ENCODE measurements around the gene TMEM187.

The TMEM187 gene

GRCh38 chrX:153927922-153928760 is 44.4 kb upstream of the TMEM187 start:
- H2AFZ ChIP-seq (ENCODE audit: insufficient read depth, low read length, poor library complexity) = peak overlapping the region; percentile 59
- peak overlapping the region; percentile 75 for H3K14ac ChIP-seq (ENCODE audit: low read length)
- peak overlapping the region; percentile 42 for H3K18ac ChIP-seq (ENCODE audit: low read length)
- peak overlapping the region; percentile 94 for H3K27ac ChIP-seq (ENCODE audit: low read depth, low read length)
- H3K4me3 ChIP-seq (ENCODE audit: low read depth, low read length) = peak overlapping the region; percentile 76
- peak overlapping the region; percentile 99 for H2AK5ac ChIP-seq (ENCODE audit: low read length)
- no peaks in the 10 kb centered on the region for H3K27me3 ChIP-seq (ENCODE audit: insufficient read depth, low read length)
- WGBS (ENCODE audit: extremely low coverage, insufficient coverage, insufficient read length) = no CpG with 5 or more reads among the region's 76 CpGs
- H3K36me3 ChIP-seq (ENCODE audit: control insufficient read depth in 1 of 2, insufficient read depth in 2 of 2, low read length in 2 of 2) = peaks cover 36 to 37% of the 10 kb centered on the region in 2 experiments
- no peaks in the 10 kb centered on the region for H3K9me3 ChIP-seq (ENCODE audit: insufficient read depth, low read depth, low read length)
- peaks cover 7% of the 10 kb centered on the region for H3K79me2 ChIP-seq (ENCODE audit: control insufficient read depth, insufficient read depth, low read length, poor library complexity)
- no peak overlapping the region for H2BK12ac ChIP-seq (ENCODE audit: low read length)
- DNase-seq = peak; percentile 94 to 98
- H4K91ac ChIP-seq (ENCODE audit: low read depth, low read length) = peak overlapping the region; percentile 95
- peak overlapping the region; percentile 97 for H4K12ac ChIP-seq (ENCODE audit: low read depth, low read length)
- H3K4me1 ChIP-seq (ENCODE audit: control insufficient read depth in 1 of 2, insufficient read depth in 2 of 2, low read length in 2 of 2) = peaks cover 12 to 22% of the 10 kb centered on the region in 2 experiments
- H3K4ac ChIP-seq (ENCODE audit: low read depth, low read length) = peak overlapping the region; percentile 63
- H3K23ac ChIP-seq (ENCODE audit: low read length) = no peak overlapping the region
- peak overlapping the region; percentile 65 for H2BK120ac ChIP-seq (ENCODE audit: insufficient read depth, low read length, poor library complexity)
- peak overlapping the region; percentile 96 for H4K8ac ChIP-seq (ENCODE audit: low read depth, low read length)
- H3K79me1 ChIP-seq (ENCODE audit: low read length) = peaks cover 7% of the 10 kb centered on the region
- H2BK5ac ChIP-seq (ENCODE audit: low read depth, low read length, poor library complexity) = peak overlapping the region; percentile 34
- peak overlapping the region; percentile 92 for H3K9ac ChIP-seq (ENCODE audit: low read length)
- H3K4me2 ChIP-seq (ENCODE audit: low read length) = peak overlapping the region; percentile 90

GRCh38 chrX:153928846-153929245 is 43.7 kb upstream of the TMEM187 start:
- Histone ChIP-seq H3K27me3 (ENCODE audit: insufficient read depth, low read length) (no peaks in the 10 kb centered on the region), H3K9me3 (ENCODE audit: insufficient read depth, low read depth, low read length) (no peaks in the 10 kb centered on the region), H3K9ac (ENCODE audit: low read length) (no peak overlapping the region), H3K27ac (ENCODE audit: low read depth, low read length) (peak overlapping the region; percentile 7), H2BK12ac (ENCODE audit: low read length) (no peak overlapping the region), H3K4me3 (ENCODE audit: low read depth, low read length) (no peak overlapping the region), H3K4ac (ENCODE audit: low read depth, low read length) (no peak overlapping the region), H4K12ac (ENCODE audit: low read depth, low read length) (no peak overlapping the region), H4K8ac (ENCODE audit: low read depth, low read length) (no peak overlapping the region), H2BK120ac (ENCODE audit: insufficient read depth, low read length, poor library complexity) (no peak overlapping the region), H2BK5ac (ENCODE audit: low read depth, low read length, poor library complexity) (no peak overlapping the region), H4K91ac (ENCODE audit: low read depth, low read length) (no peak overlapping the region), H3K18ac (ENCODE audit: low read length) (no peak overlapping the region), H3K14ac (ENCODE audit: low read length) (no peak overlapping the region), H3K4me1 (ENCODE audit: control insufficient read depth in 1 of 2, insufficient read depth in 2 of 2, low read length in 2 of 2) (peaks cover 14 to 22% of the 10 kb centered on the region in 2 experiments), H3K23ac (ENCODE audit: low read length) (no peak overlapping the region), H3K36me3 (ENCODE audit: control insufficient read depth in 1 of 2, insufficient read depth in 2 of 2, low read length in 2 of 2) (peaks cover 36 to 37% of the 10 kb centered on the region in 2 experiments), H2AFZ (ENCODE audit: insufficient read depth, low read length, poor library complexity) (no peak overlapping the region), H2AK5ac (ENCODE audit: low read length) (no peak overlapping the region), H3K79me2 (ENCODE audit: control insufficient read depth, insufficient read depth, low read length, poor library complexity) (peaks cover 7% of the 10 kb centered on the region), H3K4me2 (ENCODE audit: low read length) (peak overlapping the region; percentile 30), H3K79me1 (ENCODE audit: low read length) (peaks cover 7% of the 10 kb centered on the region)
- WGBS (ENCODE audit: extremely low coverage, insufficient coverage, insufficient read length) = no CpG with 5 or more reads among the region's 9 CpGs
- no peak for DNase-seq

- no peak overlapping the region for H3K23ac ChIP-seq (ENCODE audit: low read length)
- H3K4me3 ChIP-seq (ENCODE audit: low read depth, low read length) = no peak overlapping the region
- no peak overlapping the region for H3K9ac ChIP-seq (ENCODE audit: low read length)
- no peak overlapping the region for H4K8ac ChIP-seq (ENCODE audit: low read depth, low read length)
- peaks cover 15% of the 10 kb centered on the region for H3K79me2 ChIP-seq (ENCODE audit: control insufficient read depth, insufficient read depth, low read length, poor library complexity)
- no peak for DNase-seq
- no peak overlapping the region for H2BK12ac ChIP-seq (ENCODE audit: low read length)
- peaks cover 11% of the 10 kb centered on the region for H3K79me1 ChIP-seq (ENCODE audit: low read length)
- WGBS (ENCODE audit: extremely low coverage, insufficient coverage, insufficient read length) = no CpG with 5 or more reads among the region's 10 CpGs
- no peaks in the 10 kb centered on the region for H3K9me3 ChIP-seq (ENCODE audit: insufficient read depth, low read depth, low read length)
- no peak overlapping the region for H4K91ac ChIP-seq (ENCODE audit: low read depth, low read length)
- H3K14ac ChIP-seq (ENCODE audit: low read length) = no peak overlapping the region
- H2BK5ac ChIP-seq (ENCODE audit: low read depth, low read length, poor library complexity) = no peak overlapping the region
- H3K4me1 ChIP-seq (ENCODE audit: control insufficient read depth in 1 of 2, insufficient read depth in 2 of 2, low read length in 2 of 2) = peaks cover 17 to 26% of the 10 kb centered on the region in 2 experiments
- H3K4me2 ChIP-seq (ENCODE audit: low read length) = no peak overlapping the region
- H2AFZ ChIP-seq (ENCODE audit: insufficient read depth, low read length, poor library complexity) = no peak overlapping the region
- H3K36me3 ChIP-seq (ENCODE audit: control insufficient read depth in 1 of 2, insufficient read depth in 2 of 2, low read length in 2 of 2) = peaks cover 36 to 37% of the 10 kb centered on the region in 2 experiments
- H3K27me3 ChIP-seq (ENCODE audit: insufficient read depth, low read length) = no peaks in the 10 kb centered on the region
- H3K27ac ChIP-seq (ENCODE audit: low read depth, low read length) = no peak overlapping the region
- H4K12ac ChIP-seq (ENCODE audit: low read depth, low read length) = no peak overlapping the region
- no peak overlapping the region for H3K18ac ChIP-seq (ENCODE audit: low read length)
- H2BK120ac ChIP-seq (ENCODE audit: insufficient read depth, low read length, poor library complexity) = no peak overlapping the region
- H2AK5ac ChIP-seq (ENCODE audit: low read length) = no peak overlapping the region
- H3K4ac ChIP-seq (ENCODE audit: low read depth, low read length) = no peak overlapping the region
These were observed 43.0 kb upstream of the TMEM187 start for GRCh38 chrX:153929576-153929975.

GRCh38 chrX:153930011-153930910 is 42.3 kb upstream of the TMEM187 start:
- Histone ChIP-seq H3K9ac (ENCODE audit: low read length) (no peak overlapping the region), H4K8ac (ENCODE audit: low read depth, low read length) (no peak overlapping the region), H3K4ac (ENCODE audit: low read depth, low read length) (no peak overlapping the region), H3K9me3 (ENCODE audit: insufficient read depth, low read depth, low read length) (no peaks in the 10 kb centered on the region), H2BK5ac (ENCODE audit: low read depth, low read length, poor library complexity) (no peak overlapping the region), H2AFZ (ENCODE audit: insufficient read depth, low read length, poor library complexity) (no peak overlapping the region), H2BK12ac (ENCODE audit: low read length) (no peak overlapping the region), H3K79me1 (ENCODE audit: low read length) (peaks cover 13% of the 10 kb centered on the region), H3K79me2 (ENCODE audit: control insufficient read depth, insufficient read depth, low read length, poor library complexity) (peaks cover 17% of the 10 kb centered on the region), H3K4me3 (ENCODE audit: low read depth, low read length) (no peak overlapping the region), H3K4me1 (ENCODE audit: control insufficient read depth in 1 of 2, insufficient read depth in 2 of 2, low read length in 2 of 2) (peaks cover 17 to 26% of the 10 kb centered on the region in 2 experiments), H4K91ac (ENCODE audit: low read depth, low read length) (no peak overlapping the region), H3K14ac (ENCODE audit: low read length) (no peak overlapping the region), H2BK120ac (ENCODE audit: insufficient read depth, low read length, poor library complexity) (no peak overlapping the region), H3K18ac (ENCODE audit: low read length) (no peak overlapping the region), H3K4me2 (ENCODE audit: low read length) (no peak overlapping the region), H2AK5ac (ENCODE audit: low read length) (no peak overlapping the region), H3K27ac (ENCODE audit: low read depth, low read length) (no peak overlapping the region), H4K12ac (ENCODE audit: low read depth, low read length) (no peak overlapping the region), H3K36me3 (ENCODE audit: control insufficient read depth in 1 of 2, insufficient read depth in 2 of 2, low read length in 2 of 2) (peaks cover 36 to 37% of the 10 kb centered on the region in 2 experiments), H3K23ac (ENCODE audit: low read length) (no peak overlapping the region), H3K27me3 (ENCODE audit: insufficient read depth, low read length) (no peaks in the 10 kb centered on the region)
- no peak for DNase-seq
- WGBS (ENCODE audit: extremely low coverage, insufficient coverage, insufficient read length) = no CpG with 5 or more reads among the region's 31 CpGs
